IMR-90 (cell line): ENCODE measurements around the gene KLC4. TPM values are rescaled to one million over a fixed set of nuclear protein-coding genes. Genes with fewer than 3 reads are reported as not detected.
A peak's percentile ranks its signal among the peaks of the same experiment; 100 is the strongest.

Experiments
- ATAC-seq: fragments of 200-7000 bp; cut with Tn5 transposase; 2 replicates; pipeline ENCODE4 v1.9.1; 2020; ENCODE audit warnings: low read depth, mild to moderate bottlenecking, moderate library complexity
- BruUV-seq: library from RNA; stranded (reverse); fragments of 400-500 nt; replicated peaks from 2 replicates; lab custom pipeline; 2021; lab: Mats Ljungman, UMichigan
- CTCF ChIA-PET: fragments of 300-600 bp; formaldehyde crosslinking; extraction: SDS; loops from one replicate; lab custom pipeline; 2021; ENCODE audit warnings: antibody characterized with exemption; lab: Yijun Ruan, JAX
- POLR2A ChIA-PET: fragments of 300-600 bp; sonication (Branson Sonifier 250); formaldehyde crosslinking; loops from one replicate; lab custom pipeline; 2022; ENCODE audit warnings: antibody characterized with exemption; ENCODE audit not compliant: unreplicated experiment; lab: Charles Lee
- DNase-seq: peaks from one replicate; pipeline ENCODE4 v3.0.0; 2013
- H2AFZ ChIP-seq: replicated peaks from 2 replicates; pipeline ENCODE3; 2013; ENCODE audit warnings: low read length, mild to moderate bottlenecking; ENCODE audit not compliant: poor library complexity
- H2AK5ac ChIP-seq: 2 replicates; pipeline ENCODE4 v1.6.1; 2013; ENCODE audit warnings: low read depth, low read length, inconsistent platforms
- H2AK9ac ChIP-seq: replicated peaks from 2 replicates; pipeline ENCODE3; 2013; ENCODE audit warnings: mild to moderate bottlenecking, low read depth, low read length, moderate library complexity; ENCODE audit not compliant: poor library complexity
- H2BK120ac ChIP-seq: 2 replicates; pipeline ENCODE4 v1.6.1; 2013; ENCODE audit warnings: low read depth, low read length, inconsistent platforms
- H2BK15ac ChIP-seq: 3 replicates; pipeline ENCODE4 v1.6.1; 2013; ENCODE audit warnings: low read depth, low read length, inconsistent platforms
- H2BK20ac ChIP-seq: 2 replicates; pipeline ENCODE4 v1.6.1; 2013; ENCODE audit warnings: low read depth, mild to moderate bottlenecking, inconsistent platforms, low read length, moderate library complexity
- H2BK5ac ChIP-seq: 2 replicates; pipeline ENCODE4 v1.6.1; 2013; ENCODE audit warnings: mild to moderate bottlenecking, low read depth, low read length, inconsistent platforms; ENCODE audit not compliant: poor library complexity, severe bottlenecking
- H3K14ac ChIP-seq: replicated peaks from 2 replicates; pipeline ENCODE4 v1.6.1; 2013; ENCODE audit warnings: low read depth, low read length, inconsistent platforms
- H3K18ac ChIP-seq: 2 replicates; pipeline ENCODE4 v1.6.1; 2013; ENCODE audit warnings: low read depth, low read length, control low read depth
- H3K23ac ChIP-seq: 2 replicates; pipeline ENCODE4 v1.6.1; 2013; ENCODE audit warnings: low read depth, low read length, inconsistent platforms
- H3K27ac ChIP-seq: 2 replicates; pipeline ENCODE4 v1.5.1; 2013; ENCODE audit warnings: mild to moderate bottlenecking, control low read depth, low read length; ENCODE audit not compliant: insufficient read depth
- H3K27me3 ChIP-seq: 2 replicates; pipeline ENCODE4 v1.6.1; 2013; ENCODE audit warnings: low read length; ENCODE audit not compliant: control insufficient read depth, insufficient read depth
- H3K36me3 ChIP-seq: 2 replicates; pipeline ENCODE4 v1.6.1; 2013; ENCODE audit warnings: low read length, mixed read lengths; ENCODE audit not compliant: control insufficient read depth, insufficient read depth
- H3K4ac ChIP-seq: 2 replicates; pipeline ENCODE4 v1.6.1; 2013; ENCODE audit warnings: low read depth, low read length, inconsistent platforms
- H3K4me1 ChIP-seq: 2 replicates; pipeline ENCODE4 v1.6.1; 2013; ENCODE audit warnings: low read length, mixed read lengths; ENCODE audit not compliant: control insufficient read depth, insufficient read depth
- H3K4me2 ChIP-seq: 2 replicates; pipeline ENCODE4 v1.6.1; 2013; ENCODE audit warnings: low read depth, mild to moderate bottlenecking, control low read depth, low read length, moderate library complexity
- H3K4me3 ChIP-seq: 2 replicates; pipeline ENCODE4 v1.5.1; 2013; ENCODE audit warnings: low read depth, mild to moderate bottlenecking, control low read depth, low read length, moderate library complexity; ENCODE audit not compliant: insufficient read depth
- H3K56ac ChIP-seq: 2 replicates; pipeline ENCODE4 v1.6.1; 2013; ENCODE audit warnings: low read length, inconsistent platforms; ENCODE audit not compliant: insufficient read depth; ENCODE audit errors: extremely low read depth
- H3K79me1 ChIP-seq, 2 experiments: 2 replicates each; pipeline ENCODE4 v1.6.1; 2013; ENCODE audit warnings: low read length in 2 of 2, inconsistent platforms in 1 of 2, low read depth in 1 of 2
- H3K9ac ChIP-seq: 2 replicates; pipeline ENCODE4 v1.6.1; 2013; ENCODE audit warnings: low read depth, low read length, control low read depth
- H3K9me1 ChIP-seq: 2 replicates; pipeline ENCODE4 v1.6.1; 2013; ENCODE audit warnings: low read length, inconsistent platforms; ENCODE audit not compliant: insufficient read depth
- H3K9me3 ChIP-seq: 2 replicates; pipeline ENCODE4 v1.6.1; 2013; ENCODE audit warnings: low read length; ENCODE audit not compliant: control insufficient read depth, insufficient read depth
- H4K20me1 ChIP-seq: 2 replicates; pipeline ENCODE4 v1.6.1; 2013; ENCODE audit warnings: low read length, inconsistent platforms; ENCODE audit not compliant: insufficient read depth
- H4K5ac ChIP-seq: 2 replicates; pipeline ENCODE4 v1.6.1; 2013; ENCODE audit warnings: mild to moderate bottlenecking, low read depth, low read length, control low read depth
- H4K8ac ChIP-seq, 2 experiments: 2 replicates each; pipeline ENCODE4 v1.6.1; 2013; ENCODE audit warnings: low read depth in 2 of 2, low read length in 2 of 2, control low read depth in 1 of 2, inconsistent platforms in 1 of 2
- H4K91ac ChIP-seq: 2 replicates; pipeline ENCODE4 v1.6.1; 2013; ENCODE audit warnings: low read depth, low read length, inconsistent platforms; ENCODE audit not compliant: insufficient read depth
- BHLHE40 ChIP-seq: fragments of 150-350 bp; IDR thresholded peaks from 2 replicates; pipeline ENCODE4 v1.6.1; 2016; ENCODE audit warnings: mild to moderate bottlenecking, low read depth, low read length
- CEBPB ChIP-seq: IDR thresholded peaks from 2 replicates; pipeline ENCODE4 v1.6.1; 2012; ENCODE audit warnings: low read depth, low read length, improper control_type of control experiment
- CHD1 ChIP-seq: IDR thresholded peaks from 2 replicates; pipeline ENCODE4 v1.6.1; 2012; ENCODE audit warnings: low read depth, low read length, improper control_type of control experiment
- CTCF ChIP-seq: conservative IDR thresholded peaks from 2 replicates; pipeline ENCODE4 v1.5.1; 2012; ENCODE audit warnings: mild to moderate bottlenecking, low read depth, low read length, improper control_type of control experiment
- ELK1 ChIP-seq: fragments of 150-350 bp; IDR thresholded peaks from 2 replicates; pipeline ENCODE4 v1.6.1; 2016; ENCODE audit warnings: low read depth, mild to moderate bottlenecking, low read length, moderate library complexity, borderline replicate concordance
- FOS ChIP-seq: fragments of 150-350 bp; IDR thresholded peaks from 2 replicates; pipeline ENCODE4 v1.6.1; 2016; ENCODE audit warnings: low read depth, low read length
- MAFK ChIP-seq: IDR thresholded peaks from 2 replicates; pipeline ENCODE4 v1.6.1; 2012; ENCODE audit warnings: low read depth, low read length, improper control_type of control experiment
- MAZ ChIP-seq: IDR thresholded peaks from 2 replicates; pipeline ENCODE4 v1.6.1; 2012; ENCODE audit warnings: low read depth, mild to moderate bottlenecking, low read length, improper control_type of control experiment, moderate library complexity, borderline replicate concordance
- MXI1 ChIP-seq: IDR thresholded peaks from 2 replicates; pipeline ENCODE4 v1.6.1; 2012; ENCODE audit warnings: low read depth, mild to moderate bottlenecking, low read length, moderate library complexity, borderline replicate concordance
- POLR2A ChIP-seq: IDR thresholded peaks from 2 replicates; pipeline ENCODE4 v1.6.1; 2012; ENCODE audit warnings: mild to moderate bottlenecking, low read depth, low read length
- RAD21 ChIP-seq: IDR thresholded peaks from 2 replicates; pipeline ENCODE4 v1.6.1; 2012; ENCODE audit warnings: low read length, improper control_type of control experiment
- RCOR1 ChIP-seq: IDR thresholded peaks from 2 replicates; pipeline ENCODE4 v1.6.1; 2012; ENCODE audit warnings: mild to moderate bottlenecking, low read length, improper control_type of control experiment; ENCODE audit not compliant: insufficient replicate concordance
- RFX5 ChIP-seq: IDR thresholded peaks from 2 replicates; pipeline ENCODE4 v1.8.0; 2012; ENCODE audit warnings: low read depth, mild to moderate bottlenecking, low read length, moderate library complexity
- SMC3 ChIP-seq: fragments of 150-350 bp; IDR thresholded peaks from 2 replicates; pipeline ENCODE4 v1.6.1; 2016; ENCODE audit warnings: low read depth, mild to moderate bottlenecking, antibody characterized with exemption, low read length, moderate library complexity
- USF2 ChIP-seq: fragments of 150-350 bp; IDR thresholded peaks from 2 replicates; pipeline ENCODE4 v1.6.1; 2017; ENCODE audit warnings: mild to moderate bottlenecking, antibody characterized with exemption, low read length, low read depth
- WGBS, 2 experiments: methylation state at CpG; one replicate each; pipeline versions ENCODE4 v1.1.5 to v1.1.7; 2013; ENCODE audit warnings: missing lambda C conversion rate in 2 of 2; ENCODE audit not compliant: insufficient read length in 1 of 2; ENCODE audit errors: extremely low coverage in 2 of 2; 5-methylcytosine and 5-hydroxymethylcytosine counted together
- dilution Hi-C: fragments of 300-500 bp; cut with HindIII; formaldehyde crosslinking; loops from one replicate; pipeline ENCODE4 v1.14.3; 2018; ENCODE audit warnings: low sequenced_read_pairs; ENCODE audit not compliant: unreplicated experiment
- in situ Hi-C: fragments of 300-500 bp; cut with MboI; formaldehyde crosslinking; loops from 3 replicates; pipeline ENCODE4 v1.14.3; 2019; ENCODE audit warnings: low sequenced_read_pairs, inconsistent platforms, mixed read lengths
- intact Hi-C: fragments of 100-400 bp; cut with micrococcal nuclease; formaldehyde crosslinking; loops from 2 replicates; pipeline ENCODE4 v1.10.0; 2022
- polyA plus RNA-seq, 3 experiments: library from polyadenylated mRNA; depleted of rRNA; stranded (reverse); fragments of >200 nt; gene quantifications; 2 replicates each; pipeline ENCODE4 v1.2.3, GENCODE V29; 2012; ENCODE audit warnings: low replicate concordance in 1 of 3
- total RNA-seq: library from RNA; depleted of rRNA; stranded (reverse); fragments of >200 nt; gene quantifications from 2 replicates; pipeline ENCODE4 v1.2.3, GENCODE V29; 2012

Gene KLC4
- total and polyA plus RNA-seq, 2 of the 4 experiments (the other 2 are of a cell fraction), result 10.9 to 13.0 TPM

GRCh38 chr6:43014434-43014909 is 45.0 kb upstream of the KLC4 start:
- peak overlapping the region; percentile 84 for H3K4me3 ChIP-seq
- H4K20me1 ChIP-seq, result no peaks in the 10 kb centered on the region; the same call in 1 of the 2 replicates
- peak overlapping the region; percentile 83 for H2BK5ac ChIP-seq
- ChIA-PET CTCF (interaction anchor here (0.6 to 1.1 kb wide), 2 partner anchors 16 to 18 kb away, joined by 3 read pairs; no protein-coding TSS in a partner anchor), POLR2A (interaction anchor here (0.9 to 1.2 kb wide), 2 partner anchors 10 to 160 kb away, joined by 3 read pairs; no protein-coding TSS in a partner anchor)
- H3K79me1 ChIP-seq, result peaks cover 9 to 68% of the 10 kb centered on the region in 2 experiments; a peak in 2 of 4 replicates
- H3K56ac ChIP-seq, result peak overlapping the region; percentile 88
- peak overlapping the region; percentile 96 for H3K9ac ChIP-seq
- H3K4me1 ChIP-seq, result peaks cover 8% of the 10 kb centered on the region
- peaks cover 41% of the 10 kb centered on the region for H3K36me3 ChIP-seq
- H3K27ac ChIP-seq, result peak overlapping the region; percentile 88
- intact Hi-C loops (loop anchor here (2.0 kb wide), 2 partner anchors 114 to 128 kb away; no protein-coding TSS in a partner anchor), in situ Hi-C loops (no loop called here), dilution Hi-C loops (no loop called here)
- peak overlapping the region; percentile 99 for H2AK9ac ChIP-seq
- H2BK20ac ChIP-seq, result no peak overlapping the region
- H3K23ac ChIP-seq, result peak overlapping the region; percentile 70
- H2AK5ac ChIP-seq, result peak overlapping the region; percentile 98
- peak overlapping the region; percentile 93 for H3K4ac ChIP-seq
- DNase-seq (peak; percentile 45), ATAC-seq (peak; percentile 5; the same call in 1 of the 2 replicates)
- peak overlapping the region; percentile 94 for H2AFZ ChIP-seq
- H4K91ac ChIP-seq, result peak overlapping the region; percentile 95
- H3K4me2 ChIP-seq, result peak overlapping the region; percentile 90
- peak overlapping the region; percentile 18; the same call in 1 of the 2 replicates for H2BK120ac ChIP-seq
- no peaks in the 10 kb centered on the region for H3K9me3 ChIP-seq
- H3K14ac ChIP-seq, result peak overlapping the region; percentile 96
- WGBS, 2 experiments, result 0% methylated on average over 1 of the region's 7 CpGs; no CpG with 5 or more reads in 1 of the 2 experiments
- H4K8ac ChIP-seq, result peak overlapping the region; percentile 78 to 95
- TF ChIP-seq FOS (no peak), USF2 (no peak), RAD21 (no peak), CTCF (no peak), MXI1 (no peak), MAFK (no peak), POLR2A (no peak), SMC3 (no peak), BHLHE40 (no peak), CHD1 (no peak), CEBPB (no peak), RFX5 (no peak), MAZ (no peak), ELK1 (no peak), RCOR1 (no peak)
- peak overlapping the region; percentile 31 for H3K18ac ChIP-seq
- H2BK15ac ChIP-seq, result no peak overlapping the region; the same call in 2 of the 3 replicates
- peaks cover 3% of the 10 kb centered on the region for H3K9me1 ChIP-seq
- BruUV-seq, result no TSS peak
- no peaks in the 10 kb centered on the region for H3K27me3 ChIP-seq
- peak overlapping the region; percentile 77 for H4K5ac ChIP-seq
